ENCODE measurements around the gene CLEC11A.

CLEC11A gene

GRCh38 chr19:50723069-50723468 is at the start of gene CLEC11A:
Gene CLEC11A (plus strand): TSS chr19:50723364. CDS start chr19:50723526, 162 bp downstream.
- DNase-seq = no peak

- DNase-seq = no peak
Observed at GRCh38 chr19:50676625-50677197, 46.5 kb upstream of the CLEC11A start.

- no peak for DNase-seq
Observed at GRCh38 chr19:50677636-50678035, 45.5 kb upstream of the CLEC11A start.

- DNase-seq = no peak
Observed at GRCh38 chr19:50678323-50678722, 44.8 kb upstream of the CLEC11A start.

GRCh38 chr19:50679177-50680125 is 43.7 kb upstream of the CLEC11A start:
- DNase-seq = no peak

- no peak for DNase-seq
Observed at GRCh38 chr19:50686310-50687032, 36.7 kb upstream of the CLEC11A start.

- DNase-seq = no peak
Observed at GRCh38 chr19:50688766-50689165, 34.4 kb upstream of the CLEC11A start.

- no peak for DNase-seq
Observed at GRCh38 chr19:50690439-50690838, 32.7 kb upstream of the CLEC11A start.

GRCh38 chr19:50693064-50693975 is 29.8 kb upstream of the CLEC11A start:
- no peak for DNase-seq

GRCh38 chr19:50694815-50695145 is 28.4 kb upstream of the CLEC11A start:
- no peak for DNase-seq

GRCh38 chr19:50695251-50696093 is 27.7 kb upstream of the CLEC11A start:
- DNase-seq = no peak

GRCh38 chr19:50696094-50696483 is 27.1 kb upstream of the CLEC11A start:
- DNase-seq = no peak

- no peak for DNase-seq
Observed at GRCh38 chr19:50697414-50698124, 25.6 kb upstream of the CLEC11A start.

GRCh38 chr19:50701367-50701985 is 21.7 kb upstream of the CLEC11A start:
- no peak for DNase-seq

GRCh38 chr19:50702158-50702870 is 20.9 kb upstream of the CLEC11A start:
- DNase-seq = no peak

GRCh38 chr19:50702871-50703829 is 20.0 kb upstream of the CLEC11A start:
- DNase-seq = no peak

GRCh38 chr19:50703915-50704796 is 19.0 kb upstream of the CLEC11A start:
- no peak for DNase-seq

Data from NCI-H1436 treated with DMSO at 0.1 percent for 48 hours (cell line).